C4-2B (cell line): Measurements from ENCODE around the gene CRTC1.

Source experiments
- ZFX ChIP-seq: fragments of 450-650 bp; IDR thresholded peaks from 2 replicates; pipeline ENCODE4 v1.6.1; 2017
- TF ChIP-seq, protein P1 (sequence below): fragments of 450-650 bp; conservative IDR thresholded peaks from 2 replicates; pipeline ENCODE4 v1.5.1; 2017; ENCODE audit warnings: mild to moderate bottlenecking

DNA sequence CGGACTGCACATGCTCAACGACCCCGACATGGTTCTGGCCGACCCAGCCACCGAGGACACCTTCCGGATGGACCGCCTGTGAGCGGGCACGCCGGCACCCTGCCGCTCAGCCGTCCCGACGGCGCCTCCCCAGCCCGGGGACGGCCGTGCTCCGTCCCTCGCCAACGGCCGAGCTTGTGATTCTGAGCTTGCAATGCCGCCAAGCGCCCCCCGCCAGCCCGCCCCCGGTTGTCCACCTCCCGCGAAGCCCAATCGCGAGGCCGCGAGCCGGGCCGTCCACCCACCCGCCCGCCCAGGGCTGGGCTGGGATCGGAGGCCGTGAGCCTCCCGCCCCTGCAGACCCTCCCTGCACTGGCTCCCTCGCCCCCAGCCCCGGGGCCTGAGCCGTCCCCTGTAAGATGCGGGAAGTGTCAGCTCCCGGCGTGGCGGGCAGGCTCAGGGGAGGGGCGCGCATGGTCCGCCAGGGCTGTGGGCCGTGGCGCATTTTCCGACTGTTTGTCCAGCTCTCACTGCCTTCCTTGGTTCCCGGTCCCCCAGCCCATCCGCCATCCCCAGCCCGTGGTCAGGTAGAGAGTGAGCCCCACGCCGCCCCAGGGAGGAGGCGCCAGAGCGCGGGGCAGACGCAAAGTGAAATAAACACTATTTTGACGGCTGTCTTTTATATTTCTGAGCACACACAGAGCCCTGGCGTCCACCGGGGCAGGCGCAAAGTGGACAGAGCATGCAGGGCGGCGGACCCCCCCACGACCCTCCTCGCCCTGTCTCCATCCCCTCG lies 94.0 kb downstream of the CRTC1 start:
- TF ChIP-seq, protein P1, sequence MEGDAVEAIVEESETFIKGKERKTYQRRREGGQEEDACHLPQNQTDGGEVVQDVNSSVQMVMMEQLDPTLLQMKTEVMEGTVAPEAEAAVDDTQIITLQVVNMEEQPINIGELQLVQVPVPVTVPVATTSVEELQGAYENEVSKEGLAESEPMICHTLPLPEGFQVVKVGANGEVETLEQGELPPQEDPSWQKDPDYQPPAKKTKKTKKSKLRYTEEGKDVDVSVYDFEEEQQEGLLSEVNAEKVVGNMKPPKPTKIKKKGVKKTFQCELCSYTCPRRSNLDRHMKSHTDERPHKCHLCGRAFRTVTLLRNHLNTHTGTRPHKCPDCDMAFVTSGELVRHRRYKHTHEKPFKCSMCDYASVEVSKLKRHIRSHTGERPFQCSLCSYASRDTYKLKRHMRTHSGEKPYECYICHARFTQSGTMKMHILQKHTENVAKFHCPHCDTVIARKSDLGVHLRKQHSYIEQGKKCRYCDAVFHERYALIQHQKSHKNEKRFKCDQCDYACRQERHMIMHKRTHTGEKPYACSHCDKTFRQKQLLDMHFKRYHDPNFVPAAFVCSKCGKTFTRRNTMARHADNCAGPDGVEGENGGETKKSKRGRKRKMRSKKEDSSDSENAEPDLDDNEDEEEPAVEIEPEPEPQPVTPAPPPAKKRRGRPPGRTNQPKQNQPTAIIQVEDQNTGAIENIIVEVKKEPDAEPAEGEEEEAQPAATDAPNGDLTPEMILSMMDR = no peak
- no peak for TF ChIP-seq ZFX
